Lung (tissue), 12 donors: ENCODE data around the gene PRSS2. TPM values are rescaled to one million over a fixed set of nuclear protein-coding genes. Genes with fewer than 3 reads are reported as not detected.
"Not testable (repeated sequence)": the region's sequence is repeated elsewhere in the genome, so short reads cannot be mapped to it uniquely, and the experiment has no call there.

Source experiments
- ATAC-seq: fragments of 200-7000 bp; cut with Tn5 transposase; one replicate; pipeline ENCODE4 v1.9.1; 2020; ENCODE audit warnings: moderate number of reproducible peaks; ENCODE audit not compliant: insufficient read depth, low FRiP score
- DNase-seq, 3 donors: peaks; one replicate each; pipeline ENCODE4 v3.0.0-alpha.2; 2013 to 2017
- H3K27ac ChIP-seq, 2 donors: one replicate each; pipeline ENCODE4 v1.5.1; 2013; ENCODE audit warnings: mild to moderate bottlenecking in 2 of 2, moderate library complexity in 2 of 2, control low read depth in 1 of 2, inconsistent platforms in 1 of 2, low read depth in 1 of 2, low read length in 1 of 2
- H3K27me3 ChIP-seq, 3 donors: one replicate each; pipeline ENCODE4 v1.5.1; 2013; ENCODE audit warnings: low read length in 2 of 3; ENCODE audit not compliant: control insufficient read depth in 3 of 3, insufficient read depth in 3 of 3
- H3K36me3 ChIP-seq, 4 donors: one replicate each; pipeline ENCODE4 v1.5.1; 2013; ENCODE audit warnings: low read length in 4 of 4, mild to moderate bottlenecking in 1 of 4, moderate library complexity in 1 of 4; ENCODE audit not compliant: control insufficient read depth in 4 of 4, insufficient read depth in 4 of 4
- H3K4me1 ChIP-seq, 5 donors: one replicate each; pipeline ENCODE4 v1.5.1; 2013; ENCODE audit warnings: low read length in 5 of 5, mild to moderate bottlenecking in 2 of 5, moderate library complexity in 1 of 5; ENCODE audit not compliant: control insufficient read depth in 5 of 5, insufficient read depth in 5 of 5
- H3K4me3 ChIP-seq: one replicate; pipeline ENCODE4 v1.5.1; 2013; ENCODE audit warnings: mild to moderate bottlenecking, control low read depth, moderate library complexity
- H3K9ac ChIP-seq, 2 donors: one replicate each; pipeline ENCODE4 v1.5.1; 2013; ENCODE audit warnings: low read length in 2 of 2, control low read depth in 1 of 2; ENCODE audit not compliant: insufficient read depth in 1 of 2
- H3K9me3 ChIP-seq, 4 donors: one replicate each; pipeline ENCODE4 v1.5.1; 2013; ENCODE audit warnings: low read length in 3 of 4, mild to moderate bottlenecking in 1 of 4, moderate library complexity in 1 of 4; ENCODE audit not compliant: control insufficient read depth in 4 of 4, insufficient read depth in 3 of 4
- WGBS, 2 donors: extraction: QIAGEN DNeasy Blood & Tissue Kit; methylation state at CpG; one replicate each; pipeline ENCODE4 v1.1.7; 2013; 5-methylcytosine and 5-hydroxymethylcytosine counted together
- polyA plus RNA-seq, 2 donors: library from polyadenylated mRNA; stranded (reverse); fragments of 200-250 nt; gene quantifications; one replicate each; pipeline ENCODE4 v1.2.1, GENCODE V29; 2013
- total RNA-seq, 2 donors: library from RNA; depleted of rRNA in 1 of 2; stranded (reverse); fragments of >200 nt in 1 of 2; gene quantifications; one replicate each; pipeline ENCODE4 v1.2.1, GENCODE V29; 2014 to 2021
- TF ChIP-seq, protein P1 (sequence below): IDR thresholded peaks from 2 replicates; pipeline ENCODE4 v1.5.1; 2012; ENCODE audit warnings: mild to moderate bottlenecking; ENCODE audit errors: control extremely low read depth, extremely low read depth
- donor health status: control.
- donor health status: control.
- donor health status: Bipolar disorder and iron deficiency.
- donor health status: healthy.
- donor health status: DM: yes; HTN: yes; CAD: no.

The PRSS2 gene
- total and polyA plus RNA-seq, 4 donors = 0.35 to 47.9 (median 1.7) TPM; not detected in 1

- H3K4me1 ChIP-seq = no peaks in the 10 kb centered on the region
- DNase-seq = no peak
- no peak within 1 kb of the TSS for H3K27ac ChIP-seq
- peaks cover 0 to 2% (median 0%) of the 10 kb centered on the region in 3 donors for H3K27me3 ChIP-seq
- WGBS, 2 donors = 67 to 84% methylated on average over 11 of the region's 11 CpGs
- no peak within 1 kb of the TSS for H3K9ac ChIP-seq
- no peak within 1 kb of the TSS for H3K4me3 ChIP-seq
- peaks cover 0 to 2% (median 0%) of the 10 kb centered on the region in 4 donors for H3K9me3 ChIP-seq
- no peaks in the 10 kb centered on the region for H3K36me3 ChIP-seq
- TF ChIP-seq, protein P1, sequence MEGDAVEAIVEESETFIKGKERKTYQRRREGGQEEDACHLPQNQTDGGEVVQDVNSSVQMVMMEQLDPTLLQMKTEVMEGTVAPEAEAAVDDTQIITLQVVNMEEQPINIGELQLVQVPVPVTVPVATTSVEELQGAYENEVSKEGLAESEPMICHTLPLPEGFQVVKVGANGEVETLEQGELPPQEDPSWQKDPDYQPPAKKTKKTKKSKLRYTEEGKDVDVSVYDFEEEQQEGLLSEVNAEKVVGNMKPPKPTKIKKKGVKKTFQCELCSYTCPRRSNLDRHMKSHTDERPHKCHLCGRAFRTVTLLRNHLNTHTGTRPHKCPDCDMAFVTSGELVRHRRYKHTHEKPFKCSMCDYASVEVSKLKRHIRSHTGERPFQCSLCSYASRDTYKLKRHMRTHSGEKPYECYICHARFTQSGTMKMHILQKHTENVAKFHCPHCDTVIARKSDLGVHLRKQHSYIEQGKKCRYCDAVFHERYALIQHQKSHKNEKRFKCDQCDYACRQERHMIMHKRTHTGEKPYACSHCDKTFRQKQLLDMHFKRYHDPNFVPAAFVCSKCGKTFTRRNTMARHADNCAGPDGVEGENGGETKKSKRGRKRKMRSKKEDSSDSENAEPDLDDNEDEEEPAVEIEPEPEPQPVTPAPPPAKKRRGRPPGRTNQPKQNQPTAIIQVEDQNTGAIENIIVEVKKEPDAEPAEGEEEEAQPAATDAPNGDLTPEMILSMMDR = no peak
- no peak for ATAC-seq
Observed at GRCh38 chr7:142749218-142749993, 21.4 kb upstream of the PRSS2 start, which contains the start of gene PRSS1. Gene PRSS1, plus strand, starts transcription at chr7:142749472. Its CDS starts 13 bp downstream, at chr7:142749485.

GRCh38 chr7:142750321-142750938, 20.3 kb upstream of the PRSS2 start:
- TF ChIP-seq, protein P1 = no peak
- H3K36me3 ChIP-seq = no peaks in the 10 kb centered on the region
- H3K27ac ChIP-seq = no peak overlapping the region
- peaks cover 0 to 2% (median 0%) of the 10 kb centered on the region in 4 donors for H3K9me3 ChIP-seq
- no peak overlapping the region for H3K4me3 ChIP-seq
- DNase-seq = no peak
- no peaks in the 10 kb centered on the region for H3K27me3 ChIP-seq
- ATAC-seq = no peak
- no peaks in the 10 kb centered on the region for H3K4me1 ChIP-seq
- WGBS, 2 donors = 72 to 75% methylated on average over 9 of the region's 9 CpGs
- no peak overlapping the region for H3K9ac ChIP-seq

DNA sequence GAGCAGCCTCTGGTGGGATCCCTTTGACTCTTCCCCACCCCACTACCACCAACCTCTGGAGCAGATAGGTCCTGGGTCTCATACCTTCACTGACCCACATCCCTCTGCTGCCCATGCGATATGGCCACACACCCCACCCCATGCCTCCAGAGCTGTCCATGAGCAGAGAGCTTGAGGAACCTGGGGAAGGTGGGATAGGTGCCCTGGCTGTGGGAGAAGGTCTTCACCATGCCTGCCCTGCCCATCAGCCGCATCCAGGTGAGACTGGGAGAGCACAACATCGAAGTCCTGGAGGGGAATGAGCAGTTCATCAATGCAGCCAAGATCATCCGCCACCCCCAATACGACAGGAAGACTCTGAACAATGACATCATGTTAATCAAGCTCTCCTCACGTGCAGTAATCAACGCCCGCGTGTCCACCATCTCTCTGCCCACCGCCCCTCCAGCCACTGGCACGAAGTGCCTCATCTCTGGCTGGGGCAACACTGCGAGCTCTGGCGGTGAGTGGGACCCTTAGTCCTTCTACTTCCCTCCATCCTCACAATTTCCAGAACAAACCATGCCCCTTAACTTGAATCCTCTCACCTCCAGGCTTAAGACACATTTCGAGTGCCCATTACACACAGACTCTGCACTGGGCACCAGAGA, 19.1 kb upstream of the PRSS2 start:
- not testable (repeated sequence) for H3K9ac ChIP-seq, H3K4me1 ChIP-seq, H3K4me3 ChIP-seq, H3K9me3 ChIP-seq, DNase-seq, H3K36me3 ChIP-seq, H3K27ac ChIP-seq, ATAC-seq, H3K27me3 ChIP-seq
- WGBS, 2 donors = 90 to 93% methylated on average over 14 of the region's 14 CpGs
